Tibial nerve (tissue), 4 donors: ENCODE data around the gene INPP5A.

ENCODE experiments used
- CTCF ChIP-seq, 5 experiments: fragments of 200-600 bp in 3 of 5; fragments of 450-650 bp in 2 of 5; sonication (generic) in 3 of 5; IDR thresholded peaks; one replicate each; pipeline ENCODE4 v1.5.1; 2016 to 2019; ENCODE audit warnings: antibody characterized with exemption in 5 of 5, mild to moderate bottlenecking in 3 of 5, moderate library complexity in 2 of 5
- EP300 ChIP-seq, 2 donors: sonication (generic); formaldehyde crosslinking; IDR thresholded peaks; one replicate each; pipeline ENCODE4 v1.6.1; 2017; ENCODE audit warnings: antibody characterized with exemption in 2 of 2, mild to moderate bottlenecking in 1 of 2
- POLR2A ChIP-seq, 2 donors: fragments of 450-650 bp; IDR thresholded peaks; one replicate each; pipeline ENCODE4 v1.6.1; 2017; ENCODE audit warnings: antibody characterized with exemption in 2 of 2, mild to moderate bottlenecking in 2 of 2, moderate library complexity in 2 of 2

- TF ChIP-seq EP300 (IDR thresholded peaks at IDR 0.05), result no peak
- TF ChIP-seq CTCF (IDR thresholded peaks at IDR 0.05), result no peak
- no peak for TF ChIP-seq POLR2A (IDR thresholded peaks at IDR 0.05)
Observed at GRCh38 chr10:132813001-132813401, 275.4 kb downstream of the INPP5A start.
